ENCODE results near the gene BACH1.

GRCh38 chr21:29332461-29333362, 34.0 kb downstream of the BACH1 start:
- no peak for TF ChIP-seq ZBTB7A (IDR thresholded peaks at IDR 0.05; ENCODE audit: low read depth)
- TF ChIP-seq TAF1 (IDR thresholded peaks at IDR 0.05; ENCODE audit: low read depth): no peak
- TF ChIP-seq, protein P1, sequence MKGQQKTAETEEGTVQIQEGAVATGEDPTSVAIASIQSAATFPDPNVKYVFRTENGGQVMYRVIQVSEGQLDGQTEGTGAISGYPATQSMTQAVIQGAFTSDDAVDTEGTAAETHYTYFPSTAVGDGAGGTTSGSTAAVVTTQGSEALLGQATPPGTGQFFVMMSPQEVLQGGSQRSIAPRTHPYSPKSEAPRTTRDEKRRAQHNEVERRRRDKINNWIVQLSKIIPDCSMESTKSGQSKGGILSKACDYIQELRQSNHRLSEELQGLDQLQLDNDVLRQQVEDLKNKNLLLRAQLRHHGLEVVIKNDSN (IDR thresholded peaks at IDR 0.05): no peak
- no peak for TF ChIP-seq EP300 (IDR thresholded peaks at IDR 0.05; ENCODE audit: borderline replicate concordance)
- no peak for TF ChIP-seq CEBPB (IDR thresholded peaks at IDR 0.05)
- no peak for TF ChIP-seq TCF12 (IDR thresholded peaks at IDR 0.05; ENCODE audit: low read depth)
- no peak for TF ChIP-seq EGR1 (IDR thresholded peaks at IDR 0.05)
- TF ChIP-seq, protein P2, sequence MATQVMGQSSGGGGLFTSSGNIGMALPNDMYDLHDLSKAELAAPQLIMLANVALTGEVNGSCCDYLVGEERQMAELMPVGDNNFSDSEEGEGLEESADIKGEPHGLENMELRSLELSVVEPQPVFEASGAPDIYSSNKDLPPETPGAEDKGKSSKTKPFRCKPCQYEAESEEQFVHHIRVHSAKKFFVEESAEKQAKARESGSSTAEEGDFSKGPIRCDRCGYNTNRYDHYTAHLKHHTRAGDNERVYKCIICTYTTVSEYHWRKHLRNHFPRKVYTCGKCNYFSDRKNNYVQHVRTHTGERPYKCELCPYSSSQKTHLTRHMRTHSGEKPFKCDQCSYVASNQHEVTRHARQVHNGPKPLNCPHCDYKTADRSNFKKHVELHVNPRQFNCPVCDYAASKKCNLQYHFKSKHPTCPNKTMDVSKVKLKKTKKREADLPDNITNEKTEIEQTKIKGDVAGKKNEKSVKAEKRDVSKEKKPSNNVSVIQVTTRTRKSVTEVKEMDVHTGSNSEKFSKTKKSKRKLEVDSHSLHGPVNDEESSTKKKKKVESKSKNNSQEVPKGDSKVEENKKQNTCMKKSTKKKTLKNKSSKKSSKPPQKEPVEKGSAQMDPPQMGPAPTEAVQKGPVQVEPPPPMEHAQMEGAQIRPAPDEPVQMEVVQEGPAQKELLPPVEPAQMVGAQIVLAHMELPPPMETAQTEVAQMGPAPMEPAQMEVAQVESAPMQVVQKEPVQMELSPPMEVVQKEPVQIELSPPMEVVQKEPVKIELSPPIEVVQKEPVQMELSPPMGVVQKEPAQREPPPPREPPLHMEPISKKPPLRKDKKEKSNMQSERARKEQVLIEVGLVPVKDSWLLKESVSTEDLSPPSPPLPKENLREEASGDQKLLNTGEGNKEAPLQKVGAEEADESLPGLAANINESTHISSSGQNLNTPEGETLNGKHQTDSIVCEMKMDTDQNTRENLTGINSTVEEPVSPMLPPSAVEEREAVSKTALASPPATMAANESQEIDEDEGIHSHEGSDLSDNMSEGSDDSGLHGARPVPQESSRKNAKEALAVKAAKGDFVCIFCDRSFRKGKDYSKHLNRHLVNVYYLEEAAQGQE (IDR thresholded peaks at IDR 0.05; ENCODE audit: low read depth): no peak
- no peak for TF ChIP-seq MAX (IDR thresholded peaks at IDR 0.05)

Measured in Ishikawa (cell line).